HG03457 (cell line): ENCODE results near the gene NCOA7.

Source experiments
- ATAC-seq: cut with Tn5 transposase; IDR thresholded peaks from one replicate; pipeline ENCODE4 v1.9.1; 2021; ENCODE audit warnings: moderate number of reproducible peaks; ENCODE audit not compliant: unreplicated experiment

The NCOA7 gene

DNA sequence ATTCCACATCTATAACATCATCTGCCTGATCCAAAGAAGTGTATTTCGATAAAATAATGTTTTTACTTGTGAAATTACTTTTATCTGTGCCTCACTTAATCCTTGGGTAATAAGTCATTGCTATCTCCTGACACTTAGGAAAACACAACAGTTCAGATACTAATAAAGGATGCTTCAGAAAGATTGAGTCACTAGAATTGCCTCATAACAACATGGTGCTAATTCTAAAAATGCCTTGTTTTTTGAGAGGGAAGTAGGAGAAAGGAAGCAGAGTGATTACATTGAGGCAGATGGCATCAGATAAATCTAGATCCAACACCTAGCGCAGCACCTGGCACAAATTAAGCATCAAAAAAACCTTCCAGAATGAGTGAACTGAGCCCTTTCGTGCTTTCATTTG is 69.0 kb downstream of the NCOA7 start:
- no peak for ATAC-seq

DNA sequence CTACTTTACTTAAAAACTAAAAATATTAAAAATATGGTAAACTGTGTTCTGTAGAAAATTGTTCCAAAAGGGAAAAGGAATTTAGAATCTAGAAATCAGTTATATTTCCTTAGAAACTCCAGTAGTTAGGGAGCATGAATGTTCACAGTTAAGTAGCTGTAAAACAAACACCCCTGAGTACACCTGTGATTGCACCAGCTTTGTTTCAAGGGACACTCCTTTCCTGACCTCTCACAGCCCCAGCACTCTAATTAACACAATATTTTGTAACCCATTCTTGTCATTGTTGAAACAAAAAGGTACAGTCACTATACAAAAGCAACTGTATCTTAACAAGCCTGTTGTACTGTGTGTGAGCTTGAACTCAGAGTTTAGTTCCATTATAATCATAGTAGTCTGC is 72.3 kb downstream of the NCOA7 start:
- no peak for ATAC-seq

DNA sequence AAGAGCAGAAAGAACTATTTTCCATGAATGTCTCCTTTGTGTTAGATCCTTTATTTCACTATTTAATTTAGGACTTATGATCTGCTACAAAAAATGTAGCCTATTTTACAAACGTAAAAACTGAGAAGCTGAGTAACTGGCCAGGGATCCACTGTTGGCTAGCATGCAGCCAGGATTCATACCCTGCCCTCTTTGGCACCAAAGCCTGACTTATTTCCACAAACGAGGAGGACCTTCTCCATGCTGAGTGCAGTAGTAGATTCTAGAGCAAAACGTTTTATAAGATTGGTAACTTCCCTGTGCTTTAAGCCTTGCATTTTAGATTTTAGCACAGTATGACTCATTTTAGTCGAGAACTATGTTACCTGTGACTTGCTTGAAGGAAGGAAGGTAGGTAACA is 74.3 kb downstream of the NCOA7 start:
- ATAC-seq = no peak

GRCh38 chr6:125866433-125866832 is 75.7 kb downstream of the NCOA7 start:
- ATAC-seq = no peak

- no peak for ATAC-seq
Measured at GRCh38 chr6:125867483-125867942, 76.8 kb downstream of the NCOA7 start.

- no peak for ATAC-seq
Measured at GRCh38 chr6:125868252-125868651, 77.5 kb downstream of the NCOA7 start.

GRCh38 chr6:125868678-125869395 is 78.1 kb downstream of the NCOA7 start:
- no peak for ATAC-seq

DNA sequence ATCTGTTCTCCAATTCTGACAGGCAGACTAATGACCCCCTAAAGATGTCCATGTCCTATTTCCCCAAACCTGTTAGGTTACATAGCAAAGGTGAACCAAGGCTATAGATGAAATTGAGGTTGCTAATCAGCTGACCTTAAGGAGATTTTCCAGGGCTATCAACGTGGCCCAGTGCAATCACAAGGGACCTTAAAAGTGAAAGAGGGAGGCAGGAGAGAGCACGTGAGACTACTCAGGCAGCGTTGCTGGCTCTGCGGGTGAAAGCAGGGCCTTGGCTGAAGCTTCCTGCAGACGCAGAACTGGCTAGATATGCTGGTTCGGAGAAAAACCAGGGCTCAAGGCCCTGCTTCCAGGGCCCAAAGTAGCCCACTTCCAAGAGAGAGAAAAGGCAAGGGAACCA is 78.7 kb downstream of the NCOA7 start:
- no peak for ATAC-seq

DNA sequence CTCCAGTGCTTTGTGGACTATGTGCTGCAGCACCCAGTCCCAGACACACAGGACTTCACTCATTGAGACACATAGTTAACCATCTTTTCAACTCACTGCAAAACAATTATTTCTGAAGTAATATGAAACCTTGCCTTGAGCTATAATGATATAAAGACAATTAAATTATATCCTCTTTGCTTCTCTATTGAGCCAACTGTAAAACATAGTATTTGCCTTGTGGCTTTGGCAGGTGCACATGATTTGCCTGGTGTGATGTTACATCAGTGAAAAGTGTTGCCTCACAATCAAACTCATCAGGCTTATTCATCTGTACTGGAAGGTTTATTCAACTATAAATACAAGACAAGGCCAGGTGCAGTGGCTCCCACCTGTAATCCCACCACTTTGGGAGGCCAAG is 80.6 kb downstream of the NCOA7 start:
- no peak for ATAC-seq

- ATAC-seq = no peak
Measured at GRCh38 chr6:125872259-125872921, 81.6 kb downstream of the NCOA7 start.

DNA sequence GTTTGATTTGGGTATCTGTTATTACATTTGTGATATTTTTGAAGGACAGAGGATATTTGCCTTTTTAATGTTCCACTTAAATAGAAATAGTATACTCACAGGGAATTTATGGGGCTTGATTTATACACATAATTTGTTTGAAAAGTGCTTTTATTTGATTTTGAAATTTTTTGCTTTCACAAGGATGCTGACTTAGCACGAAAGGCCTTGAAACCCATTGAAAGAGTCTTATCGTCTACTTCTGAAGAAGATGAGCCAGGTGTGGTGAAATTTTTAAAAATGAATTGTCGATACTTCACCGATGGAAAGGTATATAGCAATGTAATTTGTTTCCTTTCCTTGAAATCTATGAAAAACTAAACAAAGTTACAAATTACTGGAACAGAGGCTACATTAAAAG is 91.5 kb downstream of the NCOA7 start:
- no peak for ATAC-seq

- no peak for ATAC-seq
Measured at GRCh38 chr6:125884634-125885371, 94.0 kb downstream of the NCOA7 start.

DNA sequence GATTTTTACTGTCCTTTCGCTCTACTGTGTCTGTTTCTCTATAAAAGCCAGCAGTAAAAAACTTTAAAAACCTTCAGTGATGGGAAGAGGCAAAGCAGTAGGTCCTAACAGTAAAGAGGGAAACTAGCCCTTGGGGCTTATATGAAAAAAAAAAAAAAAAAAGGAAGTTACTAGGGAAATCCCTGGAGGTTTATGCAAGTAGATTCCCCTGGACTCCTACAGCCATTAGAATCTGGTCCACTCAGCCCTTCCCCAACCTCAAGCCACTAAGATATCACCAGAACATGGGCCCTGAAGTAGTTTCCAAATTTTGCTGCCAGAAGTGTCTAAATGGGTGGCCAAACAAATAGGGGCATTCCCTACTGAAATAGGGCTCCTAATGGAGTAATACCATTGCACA is 95.3 kb downstream of the NCOA7 start:
- no peak for ATAC-seq

GRCh38 chr6:125886914-125887313 is 96.2 kb downstream of the NCOA7 start:
- ATAC-seq = no peak

DNA sequence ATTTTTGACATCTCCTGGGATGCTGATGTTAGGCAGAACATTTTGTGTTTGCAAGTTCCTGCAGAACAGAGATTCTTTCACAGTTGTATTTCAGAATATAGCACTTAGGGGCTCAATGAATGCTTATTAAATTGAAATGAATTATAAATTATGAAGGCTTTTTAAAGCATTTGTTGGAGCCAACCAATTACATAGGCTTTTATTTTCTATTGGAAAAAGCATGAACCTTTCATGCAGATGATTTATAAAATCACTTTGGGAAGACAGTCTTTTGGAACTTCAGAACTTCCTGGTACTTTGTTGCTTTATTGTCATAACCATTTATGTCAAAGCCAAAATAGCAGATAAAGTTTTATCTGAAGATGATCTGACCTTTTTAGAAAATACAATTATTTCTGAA is 96.6 kb downstream of the NCOA7 start:
- ATAC-seq = no peak

- ATAC-seq = no peak
Measured at GRCh38 chr6:125888989-125889656, 98.4 kb downstream of the NCOA7 start.

GRCh38 chr6:125899726-125900182 is 109.0 kb downstream of the NCOA7 start:
- no peak for ATAC-seq

- ATAC-seq = peak; percentile 72
Measured at GRCh38 chr6:125904871-125905270, 114.1 kb downstream of the NCOA7 start.

- ATAC-seq = no peak
Measured at GRCh38 chr6:125906158-125906998, 115.6 kb downstream of the NCOA7 start.

DNA sequence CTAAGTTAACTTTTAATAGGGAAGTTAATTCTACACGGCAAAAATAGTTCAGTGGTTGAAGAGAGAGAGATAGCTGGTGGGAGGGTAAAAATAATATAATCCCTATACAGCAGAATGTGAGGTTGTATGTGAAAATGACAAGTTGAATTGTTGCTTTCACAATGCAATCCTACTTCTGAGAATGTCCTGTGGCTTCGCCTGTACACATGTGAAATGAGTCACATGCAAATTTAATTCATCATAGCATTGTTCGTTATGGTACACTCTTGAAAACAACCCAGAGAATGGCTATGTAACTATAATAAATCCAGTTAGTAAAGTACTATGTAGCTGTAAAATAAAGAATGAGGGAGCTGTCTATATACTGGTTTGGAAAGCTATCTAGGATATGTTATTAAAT is 119.8 kb downstream of the NCOA7 start:
- peak; percentile 99 for ATAC-seq
